Epithelial cell of proximal tubule (primary cell): ENCODE data around the gene TRIM9. TPM values are rescaled to one million over a fixed set of nuclear protein-coding genes. Genes with fewer than 3 reads are reported as not detected.
"Not testable (repeated sequence)": the region's sequence is repeated elsewhere in the genome, so short reads cannot be mapped to it uniquely, and the experiment has no call there.

Experiments
- DNase-seq: peaks from one replicate; pipeline ENCODE4 v3.0.0-alpha.2; 2011; ENCODE audit warnings: low read depth
- H3K4me3 ChIP-seq: 2 replicates; pipeline ENCODE4 v1.5.1; 2011; ENCODE audit warnings: low read depth, mild to moderate bottlenecking, low read length
- CTCF ChIP-seq: conservative IDR thresholded peaks from 2 replicates; pipeline ENCODE4 v1.5.1; 2012; ENCODE audit warnings: low read depth, mild to moderate bottlenecking, low read length
- total RNA-seq: library from RNA; depleted of rRNA; stranded (reverse); fragments of >200 nt; gene quantifications from 2 replicates; pipeline ENCODE4 v1.2.3, GENCODE V29; 2015

Gene TRIM9
- total RNA-seq, 1 donor from 2014 or later, result 0.69 TPM

GRCh38 chr14:50943261-50943942 is 151.5 kb downstream of the TRIM9 start:
- TF ChIP-seq CTCF, result no peak
- DNase-seq, result no peak
- peak overlapping the region; percentile 88 for H3K4me3 ChIP-seq

- not testable (repeated sequence) for DNase-seq, H3K4me3 ChIP-seq
Observed at GRCh38 chr14:50941638-50942037, 153.3 kb downstream of the TRIM9 start.

- DNase-seq, result no peak
- no peak for TF ChIP-seq CTCF
- no peak overlapping the region for H3K4me3 ChIP-seq
Observed at GRCh38 chr14:50941151-50941550, 153.8 kb downstream of the TRIM9 start.

- TF ChIP-seq CTCF, result no peak
- no peak overlapping the region for H3K4me3 ChIP-seq
- no peak for DNase-seq
Observed at GRCh38 chr14:50937800-50938199, 157.1 kb downstream of the TRIM9 start.

GRCh38 chr14:50937325-50937724 is 157.6 kb downstream of the TRIM9 start:
- no peak overlapping the region for H3K4me3 ChIP-seq
- no peak for DNase-seq
- no peak for TF ChIP-seq CTCF

- DNase-seq, result no peak
- TF ChIP-seq CTCF, result no peak
- no peak overlapping the region for H3K4me3 ChIP-seq
Observed at GRCh38 chr14:50936882-50937281, 158.0 kb downstream of the TRIM9 start.

GRCh38 chr14:50936016-50936340 is 158.9 kb downstream of the TRIM9 start:
- TF ChIP-seq CTCF, result no peak
- no peak for DNase-seq
- H3K4me3 ChIP-seq, result no peak overlapping the region
